Esophagus (tissue), 2 donors: ENCODE results near the gene RALGAPA2. TPM values are rescaled to one million over a fixed set of nuclear protein-coding genes. Genes with fewer than 3 reads are reported as not detected.

Experiments used
- H3K27ac ChIP-seq, 2 donors: one replicate each; pipeline ENCODE4 v1.5.1; 2013; ENCODE audit warnings: low read depth in 2 of 2, mild to moderate bottlenecking in 2 of 2, inconsistent platforms in 1 of 2, low read length in 1 of 2, moderate library complexity in 1 of 2
- H3K27me3 ChIP-seq, 2 donors: one replicate each; pipeline ENCODE4 v1.6.1; 2013; ENCODE audit warnings: low read length in 2 of 2, control low read depth in 1 of 2, mild to moderate bottlenecking in 1 of 2; ENCODE audit not compliant: insufficient read depth in 2 of 2, control insufficient read depth in 1 of 2
- H3K36me3 ChIP-seq, 2 donors: one replicate each; pipeline ENCODE4 v1.6.1; 2013; ENCODE audit warnings: low read length in 1 of 2; ENCODE audit not compliant: control insufficient read depth in 2 of 2, insufficient read depth in 2 of 2
- H3K4me1 ChIP-seq, 2 donors: one replicate each; pipeline ENCODE4 v1.6.1; 2013; ENCODE audit warnings: low read length in 1 of 2; ENCODE audit not compliant: control insufficient read depth in 2 of 2, insufficient read depth in 2 of 2
- H3K4me3 ChIP-seq, 2 donors: one replicate each; pipeline ENCODE4 v1.5.1; 2013; ENCODE audit warnings: low read length in 2 of 2, mild to moderate bottlenecking in 2 of 2, low read depth in 1 of 2, moderate library complexity in 1 of 2
- H3K9me3 ChIP-seq, 2 donors: one replicate each; pipeline ENCODE4 v1.6.1; 2013; ENCODE audit warnings: mild to moderate bottlenecking in 2 of 2, low read depth in 1 of 2, low read length in 1 of 2, moderate library complexity in 1 of 2; ENCODE audit not compliant: control insufficient read depth in 2 of 2, insufficient read depth in 1 of 2
- WGBS, 2 donors: extraction: QIAGEN DNeasy Blood & Tissue Kit; methylation state at CpG; one replicate each; pipeline ENCODE4 v1.1.7; 2013; 5-methylcytosine and 5-hydroxymethylcytosine counted together
- polyA plus RNA-seq, 2 donors: library from polyadenylated mRNA; stranded (reverse); fragments of 200-250 nt; gene quantifications; one replicate each; pipeline ENCODE4 v1.2.3, GENCODE V29; 2013
- donor health status: healthy with polysubstance abuse.
- donor health status: Bipolar disorder and iron deficiency.

Gene RALGAPA2
- polyA plus RNA-seq, 2 donors = 3.5 to 3.7 TPM

DNA sequence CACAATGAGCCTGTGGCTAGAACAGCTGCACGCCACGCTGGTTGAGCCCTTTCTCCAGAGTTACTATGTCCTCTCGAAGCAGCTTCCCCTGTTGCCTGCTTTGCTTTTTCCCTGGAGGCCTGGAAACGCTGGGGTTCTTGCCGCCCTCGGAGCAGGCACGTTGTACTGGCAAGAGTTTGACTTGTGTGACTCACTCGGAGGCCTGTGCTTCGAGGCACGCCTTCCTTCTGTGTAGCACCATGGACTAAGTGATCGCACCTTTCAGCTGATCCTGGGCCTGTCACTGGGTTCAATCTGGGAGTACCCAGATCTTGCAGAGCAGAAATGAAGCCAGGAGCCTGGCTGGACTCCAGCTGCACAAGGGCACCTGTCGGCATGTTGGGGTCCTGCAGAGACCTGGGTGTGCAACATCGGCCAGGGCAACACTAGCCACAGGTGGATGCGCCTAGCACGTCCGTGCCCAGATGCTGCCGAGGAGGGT, 339.3 kb downstream of the RALGAPA2 start:
- Histone ChIP-seq H3K4me1 (peaks cover 8 to 15% of the 10 kb centered on the region in 2 donors), H3K9me3 (no peaks in the 10 kb centered on the region), H3K27me3 (peaks cover 7 to 23% of the 10 kb centered on the region in 2 donors), H3K36me3 (no peaks in the 10 kb centered on the region), H3K27ac (no peak overlapping the region), H3K4me3 (no peak overlapping the region)
- WGBS, 2 donors = 40 to 50% methylated on average over 17 of the region's 17 CpGs

DNA sequence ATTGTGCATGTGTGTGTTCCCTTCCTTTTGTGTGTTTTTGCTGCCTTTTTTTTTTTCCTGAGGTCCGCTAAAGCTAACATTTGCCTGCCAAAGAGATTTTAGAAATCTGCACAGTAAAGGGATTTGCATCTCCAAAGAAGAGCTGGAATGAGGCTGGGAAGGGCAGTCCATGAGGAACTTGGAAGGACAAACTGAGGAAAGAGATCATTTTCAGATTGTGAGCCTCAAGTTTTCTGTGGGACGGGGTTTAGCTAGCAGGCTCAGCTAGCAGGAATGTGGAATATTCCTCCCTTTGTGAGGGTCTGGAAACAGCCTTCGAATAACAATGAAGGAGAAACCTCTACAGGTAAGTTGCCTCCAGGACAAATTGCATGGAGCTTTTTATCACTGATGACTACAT, 340.8 kb downstream of the RALGAPA2 start:
- Histone ChIP-seq H3K27ac (no peak overlapping the region), H3K27me3 (peaks cover 7 to 28% of the 10 kb centered on the region in 2 donors), H3K4me1 (peaks cover 18 to 23% of the 10 kb centered on the region in 2 donors), H3K36me3 (no peaks in the 10 kb centered on the region), H3K9me3 (no peaks in the 10 kb centered on the region), H3K4me3 (no peak overlapping the region)
- 52 to 55% methylated on average over 3 of the region's 3 CpGs for WGBS, 2 donors

DNA sequence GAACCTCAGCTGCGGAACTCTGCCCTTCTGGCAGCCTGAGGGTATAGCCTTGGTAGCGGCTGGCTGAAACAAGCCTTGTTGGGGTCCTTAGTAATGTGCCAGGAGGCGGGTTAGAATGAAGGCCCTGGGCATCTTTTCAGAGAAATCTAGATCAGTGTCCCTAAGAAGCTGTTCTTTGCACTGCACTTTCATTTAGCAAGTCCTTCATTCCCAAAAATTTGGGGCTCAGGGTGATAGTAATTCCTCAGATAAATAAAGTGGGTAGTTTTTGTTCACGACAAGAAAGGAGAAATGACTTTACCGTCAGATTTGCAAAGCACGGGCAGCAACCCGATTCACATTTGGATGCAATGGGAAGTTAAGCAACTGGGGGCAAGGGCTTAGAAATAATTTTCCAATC, 341.4 kb downstream of the RALGAPA2 start:
- Histone ChIP-seq H3K36me3 (no peaks in the 10 kb centered on the region), H3K9me3 (no peaks in the 10 kb centered on the region), H3K27ac (no peak overlapping the region), H3K27me3 (peaks cover 7 to 30% of the 10 kb centered on the region in 2 donors), H3K4me3 (no peak overlapping the region), H3K4me1 (peaks cover 18 to 23% of the 10 kb centered on the region in 2 donors)
- 42 to 61% methylated on average over 7 of the region's 7 CpGs for WGBS, 2 donors

GRCh38 chr20:20370094-20370575, 342.3 kb downstream of the RALGAPA2 start:
- H3K4me3 ChIP-seq = no peak overlapping the region
- WGBS, 2 donors = 27 to 28% methylated on average over 10 of the region's 10 CpGs

GRCh38 chr20:20369250-20370093, 343.0 kb downstream of the RALGAPA2 start:
- Histone ChIP-seq H3K27ac (no peak overlapping the region), H3K4me1 (peaks cover 18 to 23% of the 10 kb centered on the region in 2 donors), H3K4me3 (peak overlapping the region; percentile 23 to 49), H3K9me3 (peaks cover 0 to 3% of the 10 kb centered on the region in 2 donors), H3K27me3 (peaks cover 10 to 36% of the 10 kb centered on the region in 2 donors), H3K36me3 (no peaks in the 10 kb centered on the region)
- WGBS, 2 donors = 2 to 3% methylated on average over 82 to 86 of the region's 86 CpGs

More at GRCh38 chr20:20370094-20370575, 342.3 kb downstream of the RALGAPA2 start:
- H3K36me3 ChIP-seq = no peaks in the 10 kb centered on the region
- peaks cover 18 to 23% of the 10 kb centered on the region in 2 donors for H3K4me1 ChIP-seq
- no peak overlapping the region for H3K27ac ChIP-seq
- peaks cover 0 to 2% of the 10 kb centered on the region in 2 donors for H3K9me3 ChIP-seq
- peaks cover 7 to 32% of the 10 kb centered on the region in 2 donors for H3K27me3 ChIP-seq

DNA sequence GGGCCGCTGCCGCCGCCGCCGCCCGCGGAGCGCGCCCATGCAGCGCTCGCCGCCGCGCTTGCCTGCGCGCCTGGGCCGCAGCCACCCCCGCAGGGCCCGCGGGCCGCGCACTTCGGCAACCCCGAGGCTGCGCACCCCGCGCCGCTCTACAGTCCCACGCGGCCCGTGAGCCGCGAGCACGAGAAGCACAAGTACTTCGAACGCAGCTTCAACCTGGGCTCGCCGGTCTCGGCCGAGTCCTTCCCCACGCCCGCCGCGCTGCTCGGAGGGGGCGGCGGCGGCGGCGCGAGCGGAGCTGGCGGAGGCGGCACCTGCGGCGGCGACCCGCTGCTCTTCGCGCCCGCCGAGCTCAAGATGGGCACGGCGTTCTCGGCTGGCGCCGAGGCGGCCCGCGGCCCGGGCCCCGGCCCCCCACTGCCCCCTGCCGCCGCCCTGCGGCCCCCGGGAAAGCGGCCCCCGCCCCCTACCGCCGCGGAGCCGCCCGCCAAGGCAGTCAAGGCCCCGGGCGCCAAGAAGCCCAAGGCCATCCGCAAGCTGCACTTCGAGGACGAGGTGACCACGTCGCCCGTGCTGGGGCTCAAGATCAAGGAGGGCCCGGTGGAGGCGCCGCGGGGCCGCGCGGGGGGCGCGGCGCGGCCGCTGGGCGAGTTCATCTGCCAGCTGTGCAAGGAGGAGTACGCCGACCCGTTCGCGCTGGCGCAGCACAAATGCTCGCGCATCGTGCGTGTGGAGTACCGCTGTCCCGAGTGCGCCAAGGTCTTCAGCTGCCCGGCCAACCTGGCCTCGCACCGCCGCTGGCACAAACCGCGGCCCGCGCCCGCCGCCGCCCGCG, 343.8 kb downstream of the RALGAPA2 start:
- Histone ChIP-seq H3K4me1 (peaks cover 18 to 28% of the 10 kb centered on the region in 2 donors), H3K4me3 (peak overlapping the region; percentile 24 to 49), H3K27me3 (peaks cover 10 to 36% of the 10 kb centered on the region in 2 donors), H3K36me3 (no peaks in the 10 kb centered on the region), H3K27ac (no peak overlapping the region), H3K9me3 (peaks cover 0 to 3% of the 10 kb centered on the region in 2 donors)
- WGBS, 2 donors = 1% methylated on average over 88 to 130 of the region's 130 CpGs

DNA sequence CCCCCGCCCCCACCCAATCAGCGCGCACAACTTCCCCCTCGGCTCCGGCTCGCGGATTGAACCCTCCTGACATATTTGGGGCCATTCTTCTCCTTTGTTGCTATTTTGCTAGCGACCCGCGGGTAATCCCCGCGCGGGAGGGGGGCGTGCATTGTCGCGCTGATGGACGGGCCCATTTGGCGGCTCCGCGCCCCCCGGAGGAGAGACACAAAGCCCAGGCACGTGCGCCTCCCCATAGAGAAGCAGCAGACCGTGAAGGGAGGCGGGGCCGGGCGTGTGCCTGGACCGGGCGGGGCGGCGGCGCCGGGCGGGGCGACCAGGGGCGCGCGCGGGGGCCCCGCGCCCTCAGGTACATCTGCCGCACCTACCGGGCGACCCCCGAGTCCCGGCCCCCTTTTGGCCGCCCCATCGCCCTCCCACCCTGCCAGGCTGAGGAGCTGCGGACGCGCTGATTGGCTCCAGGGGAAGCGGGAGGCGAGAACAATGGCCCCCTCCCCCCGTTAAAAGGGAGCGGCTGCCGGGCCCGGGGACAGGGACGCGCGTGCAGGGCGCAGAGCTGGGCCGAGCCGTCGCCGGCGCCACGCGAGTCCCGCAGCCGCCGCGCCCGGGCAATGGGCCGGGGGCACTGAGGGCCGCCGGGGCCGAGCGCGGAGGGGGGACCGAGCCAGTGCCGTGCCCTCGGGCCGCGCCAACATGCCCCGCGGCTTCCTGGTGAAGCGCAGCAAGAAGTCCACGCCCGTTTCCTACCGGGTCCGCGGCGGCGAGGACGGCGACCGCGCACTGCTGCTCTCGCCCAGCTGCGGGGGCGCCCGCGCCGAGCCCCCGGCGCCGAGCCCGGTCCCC, 344.6 kb downstream of the RALGAPA2 start, which contains the start of gene INSM1:
Gene INSM1 (plus strand): TSS at position 530 of the 843 bp plus-strand sequence. CDS start 164 bp downstream, at position 694.
- Histone ChIP-seq H3K4me1 (peaks cover 18 to 31% of the 10 kb centered on the region in 2 donors), H3K9me3 (peaks cover 0 to 3% of the 10 kb centered on the region in 2 donors), H3K4me3 (peak within 1 kb of the TSS; percentile 24 to 49), H3K27ac (no peak within 1 kb of the TSS), H3K27me3 (peaks cover 10 to 41% of the 10 kb centered on the region in 2 donors), H3K36me3 (no peaks in the 10 kb centered on the region)
- 2% methylated on average over 60 to 108 of the region's 108 CpGs for WGBS, 2 donors

DNA sequence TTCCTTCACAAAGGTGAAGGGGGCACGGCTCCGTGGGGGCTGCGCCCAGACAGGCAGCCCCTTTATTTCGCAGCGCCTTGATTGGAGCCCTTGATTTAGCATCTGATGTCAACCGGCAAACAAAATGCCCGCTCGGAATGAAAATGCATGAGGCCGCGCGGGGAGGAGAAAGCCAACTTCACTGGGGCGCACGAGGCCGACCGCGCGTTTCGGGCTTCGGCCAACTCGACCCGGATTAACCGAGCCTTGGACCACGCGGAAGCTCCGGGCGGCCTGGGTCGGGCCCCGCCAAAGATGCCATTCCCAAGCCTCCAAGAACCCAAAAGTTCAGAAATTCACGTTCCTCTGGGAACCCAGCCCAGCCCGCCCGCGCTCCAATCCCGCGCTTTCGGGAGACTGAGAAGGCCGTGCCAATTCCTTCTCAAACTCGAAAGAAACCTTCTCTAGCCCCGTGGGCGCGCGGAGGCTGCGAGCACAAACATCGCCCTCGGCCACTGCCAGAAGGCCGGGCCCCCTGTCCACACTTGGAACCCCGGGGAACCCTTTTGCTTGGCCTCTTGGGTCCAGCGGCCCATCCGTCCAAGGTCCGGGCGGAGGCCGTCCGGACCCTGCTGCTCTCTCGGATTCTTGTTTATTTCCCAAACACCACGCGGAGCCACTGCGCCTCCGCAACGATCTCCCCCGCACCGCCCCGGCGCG, 345.4 kb downstream of the RALGAPA2 start:
- Histone ChIP-seq H3K27me3 (peaks cover 10 to 43% of the 10 kb centered on the region in 2 donors), H3K27ac (no peak overlapping the region), H3K4me1 (peaks cover 18 to 31% of the 10 kb centered on the region in 2 donors), H3K4me3 (peak overlapping the region in 1 of 2 donors; percentile 49), H3K36me3 (no peaks in the 10 kb centered on the region), H3K9me3 (peaks cover 0 to 3% of the 10 kb centered on the region in 2 donors)
- WGBS, 2 donors = 3% methylated on average over 63 of the region's 63 CpGs
